ENCODE data around the gene MCRIP1. TPM values are rescaled to one million over a fixed set of nuclear protein-coding genes. Genes with fewer than 3 reads are reported as not detected.

The MCRIP1 gene
- total RNA-seq, 3 donors from 2014 or later, result 21.2 to 80.2 (median 38.7) TPM

GRCh38 chr17:81839301-81839700 is 6.2 kb upstream of the MCRIP1 start:
- Histone ChIP-seq H3K4me1 (ENCODE audit: low read depth) (no peaks in the 10 kb centered on the region), H3K9me3 (no peaks in the 10 kb centered on the region), H3K4me3 (no peak overlapping the region), H3K36me3 (ENCODE audit: low read depth) (peaks cover 9% of the 10 kb centered on the region)
- ATAC-seq, result no peak
- DNase-seq, result no peak
- no peak for TF ChIP-seq CTCF (IDR thresholded peaks at IDR 0.05)
- intact Hi-C loops (cut with DNase I, micrococcal nuclease), result no loop called here

GRCh38 chr17:81838753-81839255 is 5.7 kb upstream of the MCRIP1 start:
- Histone ChIP-seq H3K4me1 (ENCODE audit: low read depth) (peaks cover 2% of the 10 kb centered on the region), H3K9me3 (no peaks in the 10 kb centered on the region), H3K36me3 (ENCODE audit: low read depth) (peaks cover 7% of the 10 kb centered on the region), H3K4me3 (no peak overlapping the region)
- no peak for TF ChIP-seq CTCF (IDR thresholded peaks at IDR 0.05)
- ATAC-seq (no peak), DNase-seq (no peak)
- intact Hi-C loops (cut with DNase I, micrococcal nuclease), result no loop called here

- no peak for DNase-seq
- TF ChIP-seq CTCF (IDR thresholded peaks at IDR 0.05), result no peak
- no peak for ATAC-seq
- intact Hi-C loops (cut with DNase I, micrococcal nuclease), result no loop called here
- Histone ChIP-seq H3K4me1 (ENCODE audit: low read depth) (peaks cover 2% of the 10 kb centered on the region), H3K9me3 (no peaks in the 10 kb centered on the region), H3K4me3 (no peak overlapping the region), H3K36me3 (ENCODE audit: low read depth) (no peaks in the 10 kb centered on the region)
These were observed 4.5 kb upstream of the MCRIP1 start for GRCh38 chr17:81837641-81838040.

- Histone ChIP-seq H3K4me3 (no peak within 1 kb of the TSS), H3K36me3 (ENCODE audit: low read depth) (no peaks in the 10 kb centered on the region), H3K4me1 (ENCODE audit: low read depth) (peaks cover 7% of the 10 kb centered on the region), H3K9me3 (no peaks in the 10 kb centered on the region)
- ATAC-seq (no peak), DNase-seq (no peak)
- intact Hi-C loops (cut with DNase I, micrococcal nuclease), result no loop called here
- TF ChIP-seq CTCF (IDR thresholded peaks at IDR 0.05), result no peak
These were observed 1.8 kb upstream of the MCRIP1 start, which contains the start of gene PPP1R27 for GRCh38 chr17:81834831-81835267. Gene PPP1R27 (minus strand): TSS chr17:81835050. CDS start chr17:81834953, 97 bp downstream.

GRCh38 chr17:81833921-81834830 is 1.1 kb upstream of the MCRIP1 start:
- intact Hi-C loops (cut with DNase I, micrococcal nuclease), result no loop called here
- ATAC-seq (no peak), DNase-seq (no peak)
- H3K9me3 ChIP-seq, result no peaks in the 10 kb centered on the region
- H3K36me3 ChIP-seq (ENCODE audit: low read depth), result no peaks in the 10 kb centered on the region
- H3K4me3 ChIP-seq, result no peak overlapping the region
- TF ChIP-seq CTCF (IDR thresholded peaks at IDR 0.05), result no peak
- peaks cover 7% of the 10 kb centered on the region for H3K4me1 ChIP-seq (ENCODE audit: low read depth)

All from mucosa of descending colon (tissue), 3 donors.